Measurements from ENCODE around the gene TH. TPM values are rescaled to one million over a fixed set of nuclear protein-coding genes. Genes with fewer than 3 reads are reported as not detected.

TH gene
- total and polyA plus RNA-seq, 2 of the 8 experiments (the other 6 are each of a cell fraction or from before 2014, with no cell fraction given): 0.09 TPM; not detected in 1

DNA sequence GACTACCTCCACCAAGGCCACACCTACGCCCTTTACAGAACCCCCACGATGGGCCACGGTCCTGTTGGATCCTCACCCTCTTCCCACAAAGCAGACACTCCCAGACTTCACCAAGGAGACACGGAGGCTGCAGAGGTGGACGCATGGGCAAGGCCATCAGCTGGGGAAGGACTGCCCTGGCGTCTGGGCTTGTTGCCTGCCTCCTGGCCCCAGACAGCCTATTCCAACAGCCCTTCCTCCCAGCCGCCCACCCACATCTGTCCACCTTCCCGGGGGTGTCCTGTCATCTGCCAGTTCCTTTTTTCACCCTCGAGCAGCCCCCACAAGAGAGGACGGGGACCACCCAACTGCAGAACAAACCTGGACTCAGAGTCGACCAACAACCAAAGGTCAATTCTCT, 28.9 kb upstream of the TH start:
- H3K79me2 ChIP-seq (ENCODE audit: control insufficient read depth in 1 of 2, insufficient read depth in 2 of 2, low read length in 2 of 2): no peaks in the 10 kb centered on the region
- no peak overlapping the region for H2BK120ac ChIP-seq (replicated peaks; ENCODE audit: low read depth, low read length)
- H3K27me3 ChIP-seq (replicated peaks in 1 of 4; ENCODE audit: control insufficient read depth in 3 of 4, extremely low read depth in 1 of 4, insufficient read depth in 3 of 4, low read length in 3 of 4): no peaks in the 10 kb centered on the region; a peak in 1 of 7 replicates
- WGBS, 2 experiments (ENCODE audit: extremely low coverage in 1 of 2, insufficient coverage in 1 of 2, insufficient read length in 1 of 2, insufficient replicate concordance in 2 of 2, low coverage in 1 of 2, low lambda C conversion rate in 2 of 2, missing lambda C conversion rate in 1 of 2): 90% methylated on average over 10 of the region's 11 CpGs; no CpG with 5 or more reads in 1 of the 2 experiments
- POLR2A ChIA-PET (ENCODE audit: partially characterized antibody): no interaction called here
- CTCF ChIA-PET (ENCODE audit: partially characterized antibody): interaction anchor here (0.9 to 8.6 kb wide), 4 partner anchors 8 to 219 kb away, joined by 3 to 248 read pairs (median 24); partner anchors contain the start of genes C11orf21 and TSPAN32
- no peak overlapping the region for H3K18ac ChIP-seq (ENCODE audit: extremely low read depth, low read length)
- H3K4me3 ChIP-seq (ENCODE audit: extremely low read depth in 1 of 4, insufficient read depth in 2 of 4, low read depth in 3 of 4, low read length in 4 of 4): no peak overlapping the region
- no peak overlapping the region for H2AK5ac ChIP-seq (ENCODE audit: low read depth, low read length)
- no peak overlapping the region for H2BK12ac ChIP-seq (ENCODE audit: low read depth, low read length)
- H3K4me1 ChIP-seq (replicated peaks in 1 of 4; ENCODE audit: control insufficient read depth in 3 of 4, insufficient read depth in 4 of 4, low read length in 3 of 4): no peaks in the 10 kb centered on the region; a peak in 1 of 7 replicates
- H3K56ac ChIP-seq (replicated peaks; ENCODE audit: insufficient read length, low read depth, low read length): no peak overlapping the region
- no peaks in the 10 kb centered on the region for H3K79me1 ChIP-seq (ENCODE audit: low read depth, low read length)
- H2BK20ac ChIP-seq (ENCODE audit: low read length): no peak overlapping the region
- no peak overlapping the region for H4K5ac ChIP-seq (ENCODE audit: insufficient read length, low read depth, low read length)
- no peaks in the 10 kb centered on the region for H3K9me3 ChIP-seq (ENCODE audit: insufficient read depth in 2 of 2, low read depth in 1 of 2, low read length in 1 of 2)
- no peak overlapping the region for H2BK5ac ChIP-seq (ENCODE audit: low read depth, low read length)
- TF ChIP-seq, protein P1, sequence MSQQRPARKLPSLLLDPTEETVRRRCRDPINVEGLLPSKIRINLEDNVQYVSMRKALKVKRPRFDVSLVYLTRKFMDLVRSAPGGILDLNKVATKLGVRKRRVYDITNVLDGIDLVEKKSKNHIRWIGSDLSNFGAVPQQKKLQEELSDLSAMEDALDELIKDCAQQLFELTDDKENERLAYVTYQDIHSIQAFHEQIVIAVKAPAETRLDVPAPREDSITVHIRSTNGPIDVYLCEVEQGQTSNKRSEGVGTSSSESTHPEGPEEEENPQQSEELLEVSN (IDR thresholded peaks at IDR 0.05): no peak
- TF ChIP-seq SAP30 (IDR thresholded peaks at IDR 0.05; ENCODE audit: insufficient read depth, insufficient replicate concordance, low read length) (no peak), SRF (IDR thresholded peaks at IDR 0.05; ENCODE audit: low read depth, low read length) (no peak), BCL11A (IDR thresholded peaks at IDR 0.05; ENCODE audit: low read depth in 2 of 2, low read length in 2 of 2) (no peak), TBP (IDR thresholded peaks at IDR 0.05; ENCODE audit: low read depth, low read length) (no peak), KDM4A (IDR thresholded peaks at IDR 0.05; ENCODE audit: low read depth, low read length, severe bottlenecking) (no peak), RAD21 (IDR thresholded peaks at IDR 0.05 in 1 of 2, conservative IDR thresholded peaks at IDR 0.05 in 1 of 2; ENCODE audit: low read depth in 2 of 2, low read length in 2 of 2) (no peak), RNF2 (IDR thresholded peaks at IDR 0.05; ENCODE audit: borderline replicate concordance, low read depth, low read length, missing control alignments, poor library complexity, severe bottlenecking) (no peak), NANOG (IDR thresholded peaks at IDR 0.05; ENCODE audit: insufficient read depth, low read depth, low read length, poor library complexity, severe bottlenecking) (no peak)
- TF ChIP-seq, protein P2, sequence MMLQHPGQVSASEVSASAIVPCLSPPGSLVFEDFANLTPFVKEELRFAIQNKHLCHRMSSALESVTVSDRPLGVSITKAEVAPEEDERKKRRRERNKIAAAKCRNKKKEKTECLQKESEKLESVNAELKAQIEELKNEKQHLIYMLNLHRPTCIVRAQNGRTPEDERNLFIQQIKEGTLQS (IDR thresholded peaks at IDR 0.05; ENCODE audit: insufficient read depth, low read depth, low read length): no peak
- no peak overlapping the region for H3K9ac ChIP-seq (replicated peaks in 1 of 4; ENCODE audit: extremely low read depth in 1 of 4, low read depth in 3 of 4, low read length in 3 of 4)
- H3K23ac ChIP-seq (ENCODE audit: insufficient read length): no peak overlapping the region
- FAIRE-seq (no peak), DNase-seq (ENCODE audit: low read depth in 1 of 2, low spot score in 2 of 2) (no peak)
- no peak overlapping the region for H2BK15ac ChIP-seq (ENCODE audit: low read length)
- H2AFZ ChIP-seq (ENCODE audit: low read length): no peak overlapping the region
- no peak overlapping the region for H4K8ac ChIP-seq (ENCODE audit: extremely low read depth, insufficient read depth, low read length)
- H4K91ac ChIP-seq (replicated peaks; ENCODE audit: insufficient read length, low read length): no peak overlapping the region
- H3K36me3 ChIP-seq (ENCODE audit: control insufficient read depth in 2 of 4, insufficient read depth in 4 of 4, low read length in 3 of 4): no peaks in the 10 kb centered on the region
- H3K27ac ChIP-seq (ENCODE audit: low read depth, low read length): no peak overlapping the region
- H3K4ac ChIP-seq (replicated peaks; ENCODE audit: insufficient read length, low read depth, low read length): no peak overlapping the region
- peaks cover 3% of the 10 kb centered on the region; the same call in 1 of the 2 replicates for H3K23me2 ChIP-seq (ENCODE audit: low read depth, low read length)
- no peak overlapping the region for H3K14ac ChIP-seq (ENCODE audit: insufficient read length)
- no peaks in the 10 kb centered on the region for H4K20me1 ChIP-seq (replicated peaks in 1 of 2; ENCODE audit: control insufficient read depth in 1 of 2, insufficient read depth in 2 of 2, low read length in 2 of 2)
- no peak overlapping the region for H3K4me2 ChIP-seq (ENCODE audit: insufficient read depth in 1 of 2, low read depth in 2 of 2, low read length in 2 of 2)
